ENCODE results near the gene RPL26. TPM values are rescaled to one million over a fixed set of nuclear protein-coding genes. Genes with fewer than 3 reads are reported as not detected.

RPL26 gene
- total RNA-seq (2014; rRNA removed; shearing (Covaris generic)), result 2,438 and 3,072 TPM in 2 replicates
- 5,498 and 5,511 TPM in 2 replicates for polyA plus RNA-seq (2015; cell fraction: cytosol; rRNA removed)
- polyA plus RNA-seq (2015; cell fraction: nucleus; rRNA removed), result 1,699 and 1,898 TPM in 2 replicates

DNA sequence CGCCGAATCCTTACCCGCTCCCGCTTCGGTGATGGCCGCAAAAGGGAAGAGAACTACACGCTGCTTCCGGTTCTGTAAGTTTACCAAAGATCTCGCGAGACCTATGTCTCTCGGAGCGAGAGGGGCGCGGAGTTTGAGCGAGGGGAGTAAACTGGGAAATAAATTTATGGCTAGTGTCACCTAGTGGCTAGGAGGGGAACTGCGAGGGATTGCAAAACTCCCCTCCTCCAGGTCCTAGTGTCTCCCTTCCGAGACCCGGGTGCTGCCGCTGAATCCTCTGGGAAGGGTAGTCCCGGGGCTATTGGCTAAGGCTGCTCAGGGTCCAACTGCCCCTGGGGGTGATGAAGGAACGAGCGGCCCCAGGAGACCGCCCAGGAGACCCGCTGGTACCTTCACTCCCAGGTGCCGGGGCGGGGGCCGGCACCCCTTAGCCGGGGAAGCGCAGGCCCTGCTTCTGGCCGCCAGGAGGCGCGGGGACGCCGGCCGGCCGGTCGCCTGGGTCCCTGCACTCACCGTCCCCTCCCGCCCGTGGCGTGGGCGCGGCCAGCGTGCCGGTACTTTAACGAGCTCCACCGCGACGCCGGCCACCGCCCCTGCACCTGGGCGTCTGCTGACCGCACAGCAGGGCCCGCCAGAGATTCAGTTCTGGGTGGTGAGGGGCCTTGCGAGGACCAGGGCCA is at the start of gene RPL26:
Gene RPL26 (minus strand): TSS at position 51 of the 680 bp plus-strand sequence. CDS start 883 bp downstream, outside the sequence.
- DNase-seq (ENCODE audit: low read depth), result peak; percentile 98

DNA sequence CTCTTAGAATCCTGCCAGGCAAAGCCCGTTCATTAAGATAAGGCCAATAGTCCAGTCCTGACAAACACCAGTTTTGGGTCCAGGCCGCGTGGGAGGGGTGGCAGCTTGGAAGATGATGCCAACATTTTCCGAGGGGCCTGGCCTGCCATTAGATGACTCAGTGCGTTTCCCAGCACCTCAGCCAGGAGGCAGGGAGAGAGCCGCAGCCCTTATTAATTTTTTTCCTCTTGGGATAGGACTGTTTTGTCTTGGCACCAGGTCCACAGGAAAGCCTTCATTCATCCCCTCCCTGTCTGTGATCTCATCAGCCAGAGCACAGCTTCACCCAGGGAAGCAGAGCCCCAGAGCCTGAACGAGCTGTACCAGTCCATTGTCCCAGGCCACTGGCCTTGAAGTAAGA is 48.0 kb upstream of the RPL26 start:
- peak; percentile 71 for DNase-seq (ENCODE audit: low read depth)

DNA sequence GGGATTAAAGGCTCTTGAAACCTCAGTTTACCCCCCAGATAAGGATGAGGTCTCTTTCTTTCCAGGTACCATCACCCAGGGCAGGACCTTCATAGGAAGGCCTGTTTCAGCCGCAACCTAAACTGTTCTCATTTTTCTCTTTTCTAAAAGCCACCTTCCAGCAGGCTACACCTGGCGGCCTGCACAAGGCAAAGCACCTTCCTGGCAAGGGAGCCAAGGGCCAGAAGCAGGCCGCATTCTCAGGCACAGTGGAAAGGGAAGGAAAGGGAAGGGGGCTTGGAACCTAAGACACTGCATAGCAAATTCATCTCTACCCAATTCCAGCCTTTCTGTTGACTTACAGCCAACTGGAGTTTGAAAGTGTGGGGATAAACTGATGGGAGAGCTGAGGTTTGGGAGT is 43.8 kb upstream of the RPL26 start:
- DNase-seq (ENCODE audit: low read depth), result no peak

DNA sequence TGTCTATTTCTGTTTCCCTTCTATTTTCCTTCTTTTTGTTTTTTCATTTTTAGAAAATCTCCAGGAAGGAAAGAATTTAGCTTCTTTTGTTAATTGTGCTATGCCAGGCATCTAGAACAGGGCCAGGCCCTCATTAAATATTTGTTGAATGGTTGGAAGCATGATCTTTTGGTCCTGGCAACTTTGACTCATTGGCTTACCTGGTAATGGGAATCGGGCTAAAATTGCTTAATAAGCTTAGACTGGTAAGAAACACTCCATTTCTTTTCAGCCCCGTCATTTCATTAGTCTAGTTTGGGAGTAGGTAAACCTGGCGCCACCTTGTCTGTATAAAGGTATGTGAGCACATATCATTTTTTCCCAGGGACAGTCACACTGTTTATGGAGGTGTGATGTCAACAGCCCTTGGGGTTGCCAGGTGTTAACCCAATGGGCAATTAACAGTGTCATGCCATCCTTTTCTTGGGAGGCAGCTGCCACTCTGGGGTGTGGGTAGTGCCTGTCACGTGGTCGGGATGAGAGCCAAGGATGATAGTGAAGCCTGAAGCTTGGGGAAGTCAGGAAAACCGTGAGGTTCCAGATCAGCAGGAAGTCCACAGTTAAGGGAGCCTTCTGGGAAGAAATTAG is 43.2 kb upstream of the RPL26 start:
- DNase-seq (ENCODE audit: low read depth), result no peak

DNA sequence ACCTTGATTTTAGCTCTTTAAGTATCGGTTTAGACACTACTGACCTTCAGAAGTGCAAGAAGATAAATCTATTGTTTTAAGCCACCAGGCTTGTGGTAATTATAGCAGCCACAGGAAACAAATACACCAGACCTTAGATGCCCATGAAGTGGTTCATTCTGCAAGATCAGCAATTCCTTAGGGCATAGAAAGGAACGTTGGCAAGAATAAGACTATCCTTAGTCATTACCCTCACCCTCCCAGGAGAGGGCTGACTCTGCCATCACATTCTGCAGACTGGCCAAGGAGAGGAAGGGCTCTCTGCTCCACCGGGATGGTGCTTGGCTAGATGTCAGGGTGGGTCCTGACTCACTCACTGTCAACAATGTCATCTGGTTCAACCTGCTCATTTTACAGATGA is 38.6 kb upstream of the RPL26 start:
- DNase-seq (ENCODE audit: low read depth), result peak; percentile 20

DNA sequence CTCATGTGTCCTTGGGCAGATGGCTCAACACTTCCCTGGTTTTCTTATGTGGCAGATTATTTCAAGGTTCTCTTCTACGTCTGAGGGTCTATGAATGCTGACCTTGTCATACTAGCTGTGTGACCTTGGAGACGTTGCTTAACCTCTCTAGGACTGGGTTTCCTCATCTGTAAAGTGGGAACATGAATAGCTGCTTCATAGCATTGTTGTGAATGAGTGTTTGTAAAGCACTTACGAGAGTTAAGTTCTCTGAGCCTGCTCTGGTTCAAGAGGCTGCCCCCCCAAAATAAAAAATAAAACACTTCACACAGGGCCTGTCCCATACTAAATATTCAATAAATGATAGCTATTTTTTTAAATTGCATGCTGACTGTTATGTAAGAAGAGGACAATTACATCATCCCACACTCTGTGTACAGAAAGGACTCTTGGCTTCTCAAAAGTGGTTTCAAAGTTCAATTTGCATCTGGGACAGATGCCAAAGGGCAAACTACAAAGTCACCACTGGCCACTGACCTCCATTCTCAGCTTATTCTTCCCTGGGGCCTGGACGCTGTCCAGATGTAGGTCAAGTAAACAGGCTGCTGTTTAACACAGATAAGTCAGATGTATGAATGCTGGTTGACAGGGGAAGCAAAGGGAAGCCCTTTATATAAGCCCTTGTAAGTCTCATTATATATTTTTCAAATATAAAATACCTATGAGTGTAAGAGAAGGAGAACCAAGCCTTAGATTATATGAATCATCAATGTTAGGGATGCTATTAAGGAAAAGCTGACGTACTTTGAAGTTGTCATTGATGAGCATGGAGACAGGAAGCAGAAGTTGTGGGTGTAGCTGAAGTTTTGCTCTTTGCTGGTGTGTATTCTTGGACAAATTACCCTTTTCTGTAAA is 37.3 kb upstream of the RPL26 start:
- no peak for DNase-seq (ENCODE audit: low read depth)

DNA sequence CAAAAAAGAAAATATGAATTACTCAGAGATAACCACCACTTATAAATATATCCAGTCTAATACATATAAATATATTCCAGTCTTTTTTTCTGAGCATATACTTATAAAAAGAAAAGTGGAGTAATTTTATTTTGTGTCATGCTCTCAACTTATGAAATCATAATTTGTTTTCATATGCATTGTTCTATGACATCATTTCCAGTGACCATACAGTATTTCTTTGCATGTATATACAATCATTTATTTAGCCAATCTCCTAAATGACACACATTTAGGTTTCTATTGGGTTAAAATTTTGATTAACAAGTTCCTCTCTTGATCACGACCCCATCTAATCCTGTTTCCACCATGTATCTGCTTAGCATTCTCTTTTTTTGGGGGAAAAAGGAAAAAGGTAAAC is 36.3 kb upstream of the RPL26 start:
- DNase-seq (ENCODE audit: low read depth), result no peak

DNA sequence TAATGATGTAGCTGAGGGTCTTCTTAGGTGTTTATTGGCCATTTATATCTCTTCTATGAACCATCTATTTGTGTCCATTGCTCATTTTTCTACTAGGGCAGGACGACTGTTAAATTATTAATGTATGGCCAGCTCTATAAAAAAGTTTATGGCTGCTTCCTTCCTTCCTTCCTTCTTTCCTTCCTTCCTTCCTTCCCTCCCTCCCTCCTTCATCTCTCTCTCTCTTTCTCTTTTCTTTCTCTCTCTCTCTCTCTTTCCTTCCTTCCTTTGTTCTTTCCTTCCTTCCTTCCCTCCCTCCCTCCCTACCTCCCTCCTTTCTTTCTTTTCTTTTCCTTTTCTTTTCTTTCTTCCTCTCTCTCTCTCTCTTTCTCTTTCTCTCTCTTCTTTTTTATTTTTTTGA is 35.5 kb upstream of the RPL26 start:
- DNase-seq (ENCODE audit: low read depth), result no peak

DNA sequence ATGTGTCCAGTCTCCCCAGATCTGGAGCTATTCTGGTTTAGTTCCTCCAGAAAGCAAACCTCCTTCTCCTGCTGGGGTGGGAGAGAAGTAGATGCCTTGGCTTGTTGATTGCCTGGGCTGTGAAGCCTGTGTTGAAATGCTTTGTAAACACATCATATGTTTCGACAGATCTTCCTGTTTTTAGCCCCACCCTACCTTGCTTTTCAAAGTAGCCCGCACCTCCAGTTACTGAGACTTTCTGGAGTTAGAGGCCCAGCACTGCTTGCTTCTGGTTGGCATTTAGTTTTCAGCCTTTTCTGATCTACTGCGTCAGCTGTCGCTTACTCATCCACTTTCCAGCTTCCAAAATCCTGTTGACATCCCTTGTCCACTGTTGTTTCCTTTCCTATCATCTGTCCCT is 34.8 kb upstream of the RPL26 start:
- DNase-seq (ENCODE audit: low read depth), result no peak

DNA sequence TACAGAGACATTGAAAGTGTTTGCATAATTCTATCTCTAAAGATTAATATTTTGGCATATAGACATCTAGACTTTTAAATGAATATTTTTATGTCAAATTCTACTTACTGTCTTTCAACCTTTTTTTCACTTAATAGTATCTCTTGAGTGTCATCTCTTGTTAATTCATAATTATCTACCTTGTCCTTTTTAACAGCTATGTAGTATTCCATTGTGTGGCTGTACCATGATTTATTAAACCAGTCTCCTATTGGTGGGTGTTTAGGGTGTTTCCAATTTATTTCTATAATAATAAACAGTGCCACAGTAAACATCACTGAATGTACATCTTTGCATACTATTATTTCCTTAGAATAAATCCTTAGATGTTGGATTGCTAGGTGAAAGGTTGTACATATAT is 30.9 kb upstream of the RPL26 start:
- no peak for DNase-seq (ENCODE audit: low read depth)

DNA sequence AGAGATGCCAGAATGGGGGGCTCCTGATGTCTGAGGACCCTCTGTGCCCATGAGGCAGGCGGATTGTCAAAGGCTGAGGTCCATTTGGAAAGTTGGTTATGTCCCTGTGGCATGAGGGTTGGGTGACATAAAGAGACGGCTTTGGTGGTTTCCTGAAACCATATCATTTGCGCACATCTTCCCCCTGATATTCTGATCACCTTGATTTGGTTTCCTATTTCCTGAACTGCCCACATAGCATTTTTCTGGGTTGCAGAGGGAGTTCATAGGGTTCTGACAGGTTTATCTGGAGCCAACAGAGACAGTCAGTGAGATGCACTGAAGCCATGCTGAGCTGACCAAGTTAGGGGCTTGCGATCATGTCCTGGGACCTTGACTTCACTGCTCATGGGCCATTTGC is 30.3 kb upstream of the RPL26 start:
- DNase-seq (ENCODE audit: low read depth), result no peak

DNA sequence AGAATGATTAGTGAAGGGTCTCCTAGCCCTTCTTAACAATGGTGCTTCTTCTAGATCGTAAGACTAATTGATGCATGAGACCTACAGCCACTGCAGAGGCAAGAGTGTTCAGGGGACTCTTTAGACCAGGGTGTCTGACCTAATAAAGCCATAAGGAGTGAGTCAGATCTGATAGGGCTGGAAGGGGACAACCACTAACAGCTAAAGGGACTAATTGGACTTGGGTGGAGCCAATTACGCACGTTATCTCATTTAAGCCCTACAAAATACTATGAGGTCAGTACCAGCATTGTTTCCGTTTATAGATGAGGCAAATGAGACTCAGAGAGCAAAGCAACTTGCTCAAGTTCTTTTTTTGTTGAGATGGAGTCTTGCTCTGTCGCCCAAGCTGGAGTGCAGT is 29.1 kb upstream of the RPL26 start:
- no peak for DNase-seq (ENCODE audit: low read depth)

DNA sequence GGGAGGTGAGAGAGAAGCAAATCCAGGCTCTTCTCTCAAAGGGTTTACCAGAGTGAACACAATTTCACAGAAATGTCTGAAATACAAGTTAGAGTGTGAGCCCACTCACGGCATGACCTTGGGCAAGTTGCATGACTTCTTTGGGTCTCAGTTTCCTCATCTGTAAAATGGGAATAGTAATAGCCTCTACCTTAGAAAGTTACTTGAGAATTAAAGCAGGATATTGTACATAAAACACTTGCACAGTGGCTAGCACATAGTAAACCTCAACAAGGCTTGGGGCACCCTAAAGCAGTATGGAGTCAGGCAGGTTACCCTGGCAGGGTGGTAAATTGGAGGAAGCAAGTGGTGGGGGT is 27.9 kb upstream of the RPL26 start:
- DNase-seq (ENCODE audit: low read depth), result no peak

DNA sequence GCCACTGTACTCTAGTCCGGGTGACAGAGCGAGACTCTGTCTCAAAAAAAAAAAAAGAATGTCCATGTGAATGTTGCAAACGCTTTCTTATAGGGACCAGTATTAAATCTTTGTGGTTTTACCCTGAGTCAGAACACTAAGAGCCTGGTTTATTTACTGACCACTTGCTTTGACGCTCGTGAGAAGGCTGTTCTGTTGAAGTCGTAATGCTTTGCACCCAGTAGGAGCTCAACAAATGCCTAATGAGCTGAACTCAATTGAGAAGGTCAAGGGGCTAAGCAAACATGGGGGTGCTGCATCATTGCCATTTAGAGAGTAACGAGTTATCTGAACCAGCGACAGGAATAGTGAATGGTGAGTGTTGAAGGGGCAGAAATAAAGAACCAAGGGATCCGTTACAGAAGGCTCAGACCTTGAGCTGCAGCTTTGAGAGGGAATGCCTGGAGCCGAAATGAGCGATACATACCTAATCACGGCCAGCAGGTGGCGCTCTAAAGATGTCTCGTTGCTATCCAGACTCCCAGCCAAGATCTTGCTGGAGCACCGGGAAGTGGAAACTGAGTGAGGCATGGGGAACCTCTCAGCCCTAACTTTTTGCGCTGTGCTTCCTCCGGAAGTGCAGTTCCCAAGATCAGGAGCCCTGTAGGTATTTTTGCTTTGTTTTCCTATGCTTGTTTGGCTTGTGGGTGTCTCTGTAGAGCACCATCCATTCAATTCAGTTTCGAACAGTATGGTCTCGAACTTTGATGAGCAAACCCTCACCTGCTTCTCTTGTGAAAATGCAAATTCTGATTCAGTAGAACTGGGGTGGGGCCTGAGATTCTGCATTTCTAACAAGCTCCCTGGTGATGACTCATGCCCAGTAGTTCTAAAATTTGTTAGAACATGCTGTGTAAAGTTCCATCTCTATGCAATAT is 27.2 kb upstream of the RPL26 start:
- DNase-seq (ENCODE audit: low read depth), result peak; percentile 81

DNA sequence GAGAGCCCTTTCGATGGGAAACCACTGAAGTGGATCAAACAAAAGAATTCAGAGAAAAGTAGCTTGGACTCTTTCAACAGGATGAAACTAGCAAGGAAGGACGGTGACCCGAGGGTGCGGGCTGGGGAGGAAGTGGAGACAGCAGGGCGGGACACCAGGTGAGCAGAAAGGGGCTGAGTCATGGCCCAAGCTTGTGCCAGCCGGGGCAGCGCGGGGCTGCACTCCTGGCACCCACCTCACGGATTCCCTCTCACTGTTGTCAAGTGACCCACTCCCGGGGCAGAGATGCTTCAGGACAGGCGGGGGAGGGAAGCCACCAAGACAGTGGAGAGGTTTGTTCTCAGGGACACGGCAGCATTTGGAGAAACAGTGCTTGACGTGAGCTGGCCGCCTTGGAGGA is 25.4 kb upstream of the RPL26 start:
- peak; percentile 34 for DNase-seq (ENCODE audit: low read depth)

DNA sequence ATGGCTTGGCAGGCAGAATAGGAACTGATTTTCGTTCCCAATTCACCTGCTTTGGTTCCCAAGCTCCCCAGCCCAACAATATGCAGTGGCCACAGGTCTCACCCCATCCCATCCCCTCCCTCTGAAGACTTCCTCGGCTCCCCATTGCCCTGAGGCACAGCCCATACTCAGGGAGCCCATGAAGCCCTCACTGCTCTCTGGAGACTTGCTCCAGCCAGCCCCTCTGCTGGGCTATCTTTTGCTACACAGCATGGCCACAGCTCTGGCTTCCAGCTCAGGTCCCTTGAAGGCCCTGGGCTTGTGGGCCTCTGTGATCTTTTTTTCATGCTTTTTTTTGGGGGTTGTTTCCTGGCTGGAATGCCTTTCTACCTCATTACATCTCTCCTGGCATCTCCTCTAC is 23.2 kb upstream of the RPL26 start:
- no peak for DNase-seq (ENCODE audit: low read depth)

DNA sequence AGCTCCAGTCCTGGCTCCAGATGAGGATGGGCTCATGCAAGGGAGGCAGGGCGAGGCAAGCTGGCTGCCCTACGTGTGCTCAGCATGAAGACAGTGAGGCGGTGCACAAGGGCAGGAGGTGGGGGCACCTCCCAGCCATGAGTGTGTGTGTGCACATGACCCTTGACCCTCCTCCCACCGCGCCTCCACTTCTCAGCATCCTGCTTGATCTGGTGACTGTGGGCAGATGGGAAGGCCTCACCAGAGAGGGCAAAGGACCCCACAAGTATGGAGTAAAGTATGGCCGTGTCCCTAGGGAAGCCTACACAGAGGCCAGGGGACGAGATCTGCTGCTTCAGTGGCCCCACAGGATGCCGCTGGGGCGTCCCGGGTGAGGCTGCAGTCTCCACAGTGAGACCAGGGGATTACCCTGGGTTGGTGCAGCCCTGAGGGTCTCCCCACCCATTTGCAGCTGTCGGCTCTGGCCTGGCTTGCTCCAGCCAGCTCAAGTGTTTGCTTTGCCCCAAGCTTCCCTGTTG is 22.6 kb upstream of the RPL26 start:
- DNase-seq (ENCODE audit: low read depth), result no peak

DNA sequence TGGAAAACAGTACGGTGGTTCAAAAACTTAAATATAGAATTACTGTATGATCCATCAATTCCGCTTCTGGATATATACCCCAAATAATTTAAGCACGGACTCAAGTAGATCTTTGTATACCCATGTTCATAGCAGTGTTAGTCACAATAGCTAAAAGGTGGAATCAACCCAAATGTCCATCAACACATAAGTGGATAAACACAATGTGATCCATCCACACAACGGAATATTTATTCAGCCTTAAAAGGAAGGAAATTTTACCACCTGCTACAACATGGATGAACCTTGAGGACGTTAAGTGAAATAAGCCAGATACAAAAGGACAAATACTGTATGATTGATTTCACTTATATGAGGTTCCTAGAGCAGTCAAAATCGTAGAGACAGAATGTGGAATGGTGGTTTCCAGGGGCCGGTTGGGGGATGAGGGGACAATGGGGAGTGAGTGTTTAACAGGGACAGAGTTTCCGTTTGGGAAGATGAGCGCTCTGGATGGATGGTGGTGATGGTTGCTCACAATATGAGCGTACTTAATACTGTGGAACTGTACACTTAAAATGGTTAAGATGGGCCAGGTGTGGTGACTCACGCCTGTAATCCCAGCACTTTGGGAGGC is 20.0 kb upstream of the RPL26 start:
- no peak for DNase-seq (ENCODE audit: low read depth)

DNA sequence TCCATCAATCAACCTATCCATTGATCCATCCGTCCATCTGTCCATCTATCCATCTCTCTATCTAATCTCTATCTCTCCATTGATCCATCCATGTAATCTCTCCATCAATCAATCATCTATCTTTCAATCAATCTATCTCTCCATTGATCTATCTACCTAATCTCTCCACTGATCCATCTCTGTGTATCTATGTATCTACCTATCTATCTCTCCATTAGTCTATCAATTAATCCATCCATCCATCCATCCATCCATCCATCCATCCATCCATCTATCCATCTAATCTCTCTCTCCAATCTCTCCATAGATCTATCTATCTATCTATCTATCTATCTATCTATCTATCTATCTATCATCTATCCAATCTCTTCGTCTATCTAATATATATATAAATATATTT is 18.1 kb upstream of the RPL26 start:
- no peak for DNase-seq (ENCODE audit: low read depth)

DNA sequence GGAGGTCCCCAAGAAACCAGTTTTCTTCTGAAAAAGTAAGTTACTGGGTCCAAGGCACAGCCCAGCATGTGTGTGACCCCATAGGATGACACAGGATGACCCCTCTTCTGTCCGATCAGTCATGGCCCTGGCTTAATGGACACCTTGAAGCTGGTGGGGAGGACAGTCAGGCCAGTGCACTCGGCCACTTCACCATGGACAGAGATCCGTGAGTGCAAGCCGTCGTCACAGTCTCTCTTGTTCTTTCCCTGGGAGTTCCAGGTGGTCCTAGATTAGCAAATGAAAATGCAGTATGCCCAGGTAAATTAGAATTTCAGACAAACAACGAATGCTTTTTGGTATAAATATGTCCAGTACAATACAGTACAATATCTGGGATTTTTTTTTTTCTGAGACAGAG is 16.0 kb upstream of the RPL26 start:
- DNase-seq (ENCODE audit: low read depth), result no peak
